OCI-M1 (cell line): Measurements from ENCODE around the gene FKBP5.

Experiments used
- DNase-seq: peaks from one replicate; lab custom pipeline; 2025; lab: John Stamatoyannopoulos, UW

FKBP5 gene

GRCh38 chr6:35662999-35663398, 25.7 kb downstream of the FKBP5 start:
- no peak for DNase-seq

- no peak for DNase-seq
Measured at GRCh38 chr6:35654883-35655282, 33.8 kb downstream of the FKBP5 start.

- peak; percentile 64 for DNase-seq
Measured at GRCh38 chr6:35651244-35651643, 37.5 kb downstream of the FKBP5 start.

GRCh38 chr6:35650015-35650414, 38.7 kb downstream of the FKBP5 start:
- DNase-seq: no peak

GRCh38 chr6:35648203-35648602, 40.5 kb downstream of the FKBP5 start:
- no peak for DNase-seq

GRCh38 chr6:35647400-35647799, 41.3 kb downstream of the FKBP5 start:
- no peak for DNase-seq

- no peak for DNase-seq
Measured at GRCh38 chr6:35643162-35643535, 45.6 kb downstream of the FKBP5 start.

- DNase-seq: no peak
Measured at GRCh38 chr6:35642471-35643161, 46.1 kb downstream of the FKBP5 start.

- DNase-seq: no peak
Measured at GRCh38 chr6:35640017-35640664, 48.6 kb downstream of the FKBP5 start.

- DNase-seq: no peak
Measured at GRCh38 chr6:35638679-35639078, 50.0 kb downstream of the FKBP5 start.

GRCh38 chr6:35637911-35638310, 50.8 kb downstream of the FKBP5 start:
- DNase-seq: no peak

GRCh38 chr6:35635601-35636597, 52.8 kb downstream of the FKBP5 start:
- no peak for DNase-seq

GRCh38 chr6:35634316-35634715, 54.4 kb downstream of the FKBP5 start:
- DNase-seq: no peak

GRCh38 chr6:35633579-35634089, 55.1 kb downstream of the FKBP5 start:
- no peak for DNase-seq

GRCh38 chr6:35629876-35630378, 58.8 kb downstream of the FKBP5 start:
- no peak for DNase-seq

GRCh38 chr6:35626401-35626800, 62.3 kb downstream of the FKBP5 start:
- DNase-seq: no peak

- no peak for DNase-seq
Measured at GRCh38 chr6:35624341-35625070, 64.2 kb downstream of the FKBP5 start.

GRCh38 chr6:35622283-35622682, 66.4 kb downstream of the FKBP5 start:
- no peak for DNase-seq

- no peak for DNase-seq
Measured at GRCh38 chr6:35620706-35621105, 68.0 kb downstream of the FKBP5 start.

- DNase-seq: no peak
Measured at GRCh38 chr6:35613762-35614161, 75.0 kb downstream of the FKBP5 start.

GRCh38 chr6:35611240-35611639, 77.5 kb downstream of the FKBP5 start:
- DNase-seq: no peak

GRCh38 chr6:35610830-35611229, 77.9 kb downstream of the FKBP5 start:
- no peak for DNase-seq
